IMR-90 (cell line): ENCODE measurements around the gene SP7. TPM values are rescaled to one million over a fixed set of nuclear protein-coding genes. Genes with fewer than 3 reads are reported as not detected.
A peak's percentile ranks its signal among the peaks of the same experiment; 100 is the strongest.

ENCODE experiments used
- ATAC-seq: fragments of 200-7000 bp; cut with Tn5 transposase; 2 replicates; pipeline ENCODE4 v1.9.1; 2020; ENCODE audit warnings: low read depth, mild to moderate bottlenecking, moderate library complexity
- BruUV-seq: library from RNA; stranded (reverse); fragments of 400-500 nt; replicated peaks from 2 replicates; lab custom pipeline; 2021; lab: Mats Ljungman, UMichigan
- CTCF ChIA-PET: fragments of 300-600 bp; formaldehyde crosslinking; extraction: SDS; loops from one replicate; lab custom pipeline; 2021; ENCODE audit warnings: antibody characterized with exemption; lab: Yijun Ruan, JAX
- POLR2A ChIA-PET: fragments of 300-600 bp; sonication (Branson Sonifier 250); formaldehyde crosslinking; loops from one replicate; lab custom pipeline; 2022; ENCODE audit warnings: antibody characterized with exemption; ENCODE audit not compliant: unreplicated experiment; lab: Charles Lee
- DNase-seq: peaks from one replicate; pipeline ENCODE4 v3.0.0; 2013
- H2AFZ ChIP-seq: replicated peaks from 2 replicates; pipeline ENCODE3; 2013; ENCODE audit warnings: low read length, mild to moderate bottlenecking; ENCODE audit not compliant: poor library complexity
- H2AK5ac ChIP-seq: 2 replicates; pipeline ENCODE4 v1.6.1; 2013; ENCODE audit warnings: low read depth, low read length, inconsistent platforms
- H2AK9ac ChIP-seq: replicated peaks from 2 replicates; pipeline ENCODE3; 2013; ENCODE audit warnings: mild to moderate bottlenecking, low read depth, low read length, moderate library complexity; ENCODE audit not compliant: poor library complexity
- H2BK120ac ChIP-seq: 2 replicates; pipeline ENCODE4 v1.6.1; 2013; ENCODE audit warnings: low read depth, low read length, inconsistent platforms
- H2BK15ac ChIP-seq: 3 replicates; pipeline ENCODE4 v1.6.1; 2013; ENCODE audit warnings: low read depth, low read length, inconsistent platforms
- H2BK20ac ChIP-seq: 2 replicates; pipeline ENCODE4 v1.6.1; 2013; ENCODE audit warnings: low read depth, mild to moderate bottlenecking, inconsistent platforms, low read length, moderate library complexity
- H2BK5ac ChIP-seq: 2 replicates; pipeline ENCODE4 v1.6.1; 2013; ENCODE audit warnings: mild to moderate bottlenecking, low read depth, low read length, inconsistent platforms; ENCODE audit not compliant: poor library complexity, severe bottlenecking
- H3K14ac ChIP-seq: replicated peaks from 2 replicates; pipeline ENCODE4 v1.6.1; 2013; ENCODE audit warnings: low read depth, low read length, inconsistent platforms
- H3K18ac ChIP-seq: 2 replicates; pipeline ENCODE4 v1.6.1; 2013; ENCODE audit warnings: low read depth, low read length, control low read depth
- H3K23ac ChIP-seq: 2 replicates; pipeline ENCODE4 v1.6.1; 2013; ENCODE audit warnings: low read depth, low read length, inconsistent platforms
- H3K27ac ChIP-seq: 2 replicates; pipeline ENCODE4 v1.5.1; 2013; ENCODE audit warnings: mild to moderate bottlenecking, control low read depth, low read length; ENCODE audit not compliant: insufficient read depth
- H3K27me3 ChIP-seq: 2 replicates; pipeline ENCODE4 v1.6.1; 2013; ENCODE audit warnings: low read length; ENCODE audit not compliant: control insufficient read depth, insufficient read depth
- H3K36me3 ChIP-seq: 2 replicates; pipeline ENCODE4 v1.6.1; 2013; ENCODE audit warnings: low read length, mixed read lengths; ENCODE audit not compliant: control insufficient read depth, insufficient read depth
- H3K4ac ChIP-seq: 2 replicates; pipeline ENCODE4 v1.6.1; 2013; ENCODE audit warnings: low read depth, low read length, inconsistent platforms
- H3K4me1 ChIP-seq: 2 replicates; pipeline ENCODE4 v1.6.1; 2013; ENCODE audit warnings: low read length, mixed read lengths; ENCODE audit not compliant: control insufficient read depth, insufficient read depth
- H3K4me2 ChIP-seq: 2 replicates; pipeline ENCODE4 v1.6.1; 2013; ENCODE audit warnings: low read depth, mild to moderate bottlenecking, control low read depth, low read length, moderate library complexity
- H3K4me3 ChIP-seq: 2 replicates; pipeline ENCODE4 v1.5.1; 2013; ENCODE audit warnings: low read depth, mild to moderate bottlenecking, control low read depth, low read length, moderate library complexity; ENCODE audit not compliant: insufficient read depth
- H3K56ac ChIP-seq: 2 replicates; pipeline ENCODE4 v1.6.1; 2013; ENCODE audit warnings: low read length, inconsistent platforms; ENCODE audit not compliant: insufficient read depth; ENCODE audit errors: extremely low read depth
- H3K79me1 ChIP-seq, 2 experiments: 2 replicates each; pipeline ENCODE4 v1.6.1; 2013; ENCODE audit warnings: low read length in 2 of 2, inconsistent platforms in 1 of 2, low read depth in 1 of 2
- H3K9ac ChIP-seq: 2 replicates; pipeline ENCODE4 v1.6.1; 2013; ENCODE audit warnings: low read depth, low read length, control low read depth
- H3K9me1 ChIP-seq: 2 replicates; pipeline ENCODE4 v1.6.1; 2013; ENCODE audit warnings: low read length, inconsistent platforms; ENCODE audit not compliant: insufficient read depth
- H3K9me3 ChIP-seq: 2 replicates; pipeline ENCODE4 v1.6.1; 2013; ENCODE audit warnings: low read length; ENCODE audit not compliant: control insufficient read depth, insufficient read depth
- H4K20me1 ChIP-seq: 2 replicates; pipeline ENCODE4 v1.6.1; 2013; ENCODE audit warnings: low read length, inconsistent platforms; ENCODE audit not compliant: insufficient read depth
- H4K5ac ChIP-seq: 2 replicates; pipeline ENCODE4 v1.6.1; 2013; ENCODE audit warnings: mild to moderate bottlenecking, low read depth, low read length, control low read depth
- H4K8ac ChIP-seq, 2 experiments: 2 replicates each; pipeline ENCODE4 v1.6.1; 2013; ENCODE audit warnings: low read depth in 2 of 2, low read length in 2 of 2, control low read depth in 1 of 2, inconsistent platforms in 1 of 2
- H4K91ac ChIP-seq: 2 replicates; pipeline ENCODE4 v1.6.1; 2013; ENCODE audit warnings: low read depth, low read length, inconsistent platforms; ENCODE audit not compliant: insufficient read depth
- CEBPB ChIP-seq: IDR thresholded peaks from 2 replicates; pipeline ENCODE4 v1.6.1; 2012; ENCODE audit warnings: low read depth, low read length, improper control_type of control experiment
- FOS ChIP-seq: fragments of 150-350 bp; IDR thresholded peaks from 2 replicates; pipeline ENCODE4 v1.6.1; 2016; ENCODE audit warnings: low read depth, low read length
- MAFK ChIP-seq: IDR thresholded peaks from 2 replicates; pipeline ENCODE4 v1.6.1; 2012; ENCODE audit warnings: low read depth, low read length, improper control_type of control experiment
- MAZ ChIP-seq: IDR thresholded peaks from 2 replicates; pipeline ENCODE4 v1.6.1; 2012; ENCODE audit warnings: low read depth, mild to moderate bottlenecking, low read length, improper control_type of control experiment, moderate library complexity, borderline replicate concordance
- NFE2L2 ChIP-seq: fragments of 150-350 bp; IDR thresholded peaks from 2 replicates; pipeline ENCODE4 v1.6.1; 2016; ENCODE audit warnings: low read depth, mild to moderate bottlenecking, low read length
- WGBS, 2 experiments: methylation state at CpG; one replicate each; pipeline versions ENCODE4 v1.1.5 to v1.1.7; 2013; ENCODE audit warnings: missing lambda C conversion rate in 2 of 2; ENCODE audit not compliant: insufficient read length in 1 of 2; ENCODE audit errors: extremely low coverage in 2 of 2; 5-methylcytosine and 5-hydroxymethylcytosine counted together
- dilution Hi-C: fragments of 300-500 bp; cut with HindIII; formaldehyde crosslinking; loops from one replicate; pipeline ENCODE4 v1.14.3; 2018; ENCODE audit warnings: low sequenced_read_pairs; ENCODE audit not compliant: unreplicated experiment
- in situ Hi-C: fragments of 300-500 bp; cut with MboI; formaldehyde crosslinking; loops from 3 replicates; pipeline ENCODE4 v1.14.3; 2019; ENCODE audit warnings: low sequenced_read_pairs, inconsistent platforms, mixed read lengths
- intact Hi-C: fragments of 100-400 bp; cut with micrococcal nuclease; formaldehyde crosslinking; loops from 2 replicates; pipeline ENCODE4 v1.10.0; 2022
- polyA plus RNA-seq, 3 experiments: library from polyadenylated mRNA; depleted of rRNA; stranded (reverse); fragments of >200 nt; gene quantifications; 2 replicates each; pipeline ENCODE4 v1.2.3, GENCODE V29; 2012; ENCODE audit warnings: low replicate concordance in 1 of 3
- total RNA-seq: library from RNA; depleted of rRNA; stranded (reverse); fragments of >200 nt; gene quantifications from 2 replicates; pipeline ENCODE4 v1.2.3, GENCODE V29; 2012

Gene SP7
- total and polyA plus RNA-seq, 2 of the 4 experiments (the other 2 are of a cell fraction), result not detected

- Histone ChIP-seq H2BK5ac (peak overlapping the region; percentile 91), H3K27ac (peak overlapping the region; percentile 86), H2AFZ (peak overlapping the region; percentile 95), H4K8ac (peak overlapping the region; percentile 84 to 92; a peak in 3 of 4 replicates), H3K79me1 (peaks cover 20 to 67% of the 10 kb centered on the region in 2 experiments), H3K18ac (peak overlapping the region; percentile 74; the same call in 1 of the 2 replicates), H3K36me3 (peaks cover 16% of the 10 kb centered on the region), H2BK20ac (0 out of 2 replicates have a peak overlapping the region, but pooled peaks have one; percentile 11), H3K4me3 (no peak overlapping the region), H3K9ac (peak overlapping the region; percentile 26; the same call in 1 of the 2 replicates), H3K9me3 (no peaks in the 10 kb centered on the region), H3K4me1 (peaks cover 19% of the 10 kb centered on the region), H3K14ac (peak overlapping the region; percentile 77), H2BK120ac (peak overlapping the region; percentile 47; the same call in 1 of the 2 replicates), H4K20me1 (peaks cover 5% of the 10 kb centered on the region; the same call in 1 of the 2 replicates), H2AK5ac (peak overlapping the region; percentile 91; the same call in 1 of the 2 replicates), H3K4me2 (peak overlapping the region; percentile 45), H2AK9ac (peak overlapping the region; percentile 98), H4K91ac (peak overlapping the region; percentile 84), H4K5ac (peak overlapping the region; percentile 37), H3K9me1 (peaks cover 14% of the 10 kb centered on the region; the same call in 1 of the 2 replicates), H3K4ac (peak overlapping the region; percentile 89), H3K27me3 (no peaks in the 10 kb centered on the region), H3K23ac (peak overlapping the region; percentile 84; the same call in 1 of the 2 replicates), H3K56ac (0 out of 2 replicates have a peak overlapping the region, but pooled peaks have one; percentile 22), H2BK15ac (peak overlapping the region; percentile 33; the same call in 1 of the 3 replicates)
- POLR2A ChIA-PET, result interaction anchor here (0.6 to 0.8 kb wide), 2 partner anchors 32 to 48 kb away, joined by 3 read pairs; a partner anchor contains a TSS
- in situ Hi-C loops (no loop called here), dilution Hi-C loops (no loop called here), intact Hi-C loops (loop anchor here (1.0 to 5.0 kb wide), 5 partner anchors 22 to 247 kb away; partner anchors contain the start of genes AAAS and TNS2)
- whole genome bisulfite sequencing, 2 experiments, result 80% methylated on average over 1 of the region's 5 CpGs; no CpG with 5 or more reads in 1 of the 2 experiments
- peak; percentile 15 for ATAC-seq
- TF ChIP-seq MAFK, result peak; percentile 71
- TF ChIP-seq NFE2L2, result 0 out of 2 replicates have a peak, but pooled peaks have one; percentile 49
- no peak for TF ChIP-seq MAZ
- 0 out of 2 replicates have a peak, but pooled peaks have one; percentile 34 for TF ChIP-seq FOS
- no peak for TF ChIP-seq CEBPB
- CTCF ChIA-PET, result interaction anchor here (0.7 to 1.4 kb wide), 4 partner anchors 20 to 98 kb away, joined by 3 to 5 read pairs (median 4); partner anchors contain the start of gene AAAS
- DNase-seq, result peak; percentile 85
- BruUV-seq, result no TSS peak
Measured at GRCh38 chr12:53299101-53299453, 37.1 kb downstream of the SP7 start.
